HCT116 (cell line): ENCODE measurements around the gene CLSTN3.

Source experiments
- EGR1 ChIP-seq: IDR thresholded peaks from 2 replicates; pipeline ENCODE4 v1.6.1; 2012; ENCODE audit warnings: low read depth
- EZH2 ChIP-seq: fragments of 200-600 bp; sonication (generic); IDR thresholded peaks from 2 replicates; pipeline ENCODE4 v1.6.1; 2017; ENCODE audit warnings: antibody characterized with exemption, mixed run types
- EZH2phosphoT487 ChIP-seq: fragments of 200-600 bp; IDR thresholded peaks from 2 replicates; pipeline ENCODE4 v1.6.1; 2018; ENCODE audit warnings: antibody characterized with exemption, borderline replicate concordance
- FOSL1 ChIP-seq: IDR thresholded peaks from 2 replicates; pipeline ENCODE4 v1.6.1; 2012; ENCODE audit warnings: low read depth
- POLR2A ChIP-seq: IDR thresholded peaks from 2 replicates; pipeline ENCODE4 v1.7.0; 2011; ENCODE audit warnings: borderline replicate concordance; ENCODE audit not compliant: insufficient read depth, insufficient read length; ENCODE audit errors: extremely low read depth
- POLR2AphosphoS5 ChIP-seq: IDR thresholded peaks from 2 replicates; pipeline ENCODE4 v1.6.1; 2011; ENCODE audit warnings: mild to moderate bottlenecking, low read depth, low read length, moderate library complexity
- SIN3A ChIP-seq: IDR thresholded peaks from 2 replicates; pipeline ENCODE4 v1.6.1; 2012; ENCODE audit warnings: low read depth
- SP1 ChIP-seq: IDR thresholded peaks from 2 replicates; pipeline ENCODE4 v1.6.1; 2012; ENCODE audit warnings: low read depth
- YY1 ChIP-seq: IDR thresholded peaks from 2 replicates; pipeline ENCODE4 v1.6.1; 2011; ENCODE audit warnings: low read length, low read depth, moderate library complexity, mild to moderate bottlenecking; ENCODE audit not compliant: insufficient replicate concordance; ENCODE audit errors: extremely low read depth
- ZFX ChIP-seq: fragments of 450-650 bp; IDR thresholded peaks from 2 replicates; pipeline ENCODE4 v1.6.1; 2017
- TF ChIP-seq, protein P1 (sequence below), 3 experiments: fragments of 200-600 bp in 1 of 3; sonication (generic) in 1 of 3; IDR thresholded peaks in 2 of 3; conservative IDR thresholded peaks in 1 of 3; 2 replicates each; pipeline ENCODE4 v1.5.1; 2012 to 2017; ENCODE audit warnings: low read depth in 2 of 3, low read length in 2 of 3, antibody characterized with exemption in 1 of 3, borderline replicate concordance in 1 of 3, control low read depth in 1 of 3, mild to moderate bottlenecking in 1 of 3, mixed read lengths in 1 of 3, mixed run types in 1 of 3, moderate library complexity in 1 of 3; ENCODE audit not compliant: insufficient read depth in 1 of 3
- TF ChIP-seq, protein P2 (sequence below): IDR thresholded peaks from 2 replicates; pipeline ENCODE4 v1.6.1; 2012

DNA sequence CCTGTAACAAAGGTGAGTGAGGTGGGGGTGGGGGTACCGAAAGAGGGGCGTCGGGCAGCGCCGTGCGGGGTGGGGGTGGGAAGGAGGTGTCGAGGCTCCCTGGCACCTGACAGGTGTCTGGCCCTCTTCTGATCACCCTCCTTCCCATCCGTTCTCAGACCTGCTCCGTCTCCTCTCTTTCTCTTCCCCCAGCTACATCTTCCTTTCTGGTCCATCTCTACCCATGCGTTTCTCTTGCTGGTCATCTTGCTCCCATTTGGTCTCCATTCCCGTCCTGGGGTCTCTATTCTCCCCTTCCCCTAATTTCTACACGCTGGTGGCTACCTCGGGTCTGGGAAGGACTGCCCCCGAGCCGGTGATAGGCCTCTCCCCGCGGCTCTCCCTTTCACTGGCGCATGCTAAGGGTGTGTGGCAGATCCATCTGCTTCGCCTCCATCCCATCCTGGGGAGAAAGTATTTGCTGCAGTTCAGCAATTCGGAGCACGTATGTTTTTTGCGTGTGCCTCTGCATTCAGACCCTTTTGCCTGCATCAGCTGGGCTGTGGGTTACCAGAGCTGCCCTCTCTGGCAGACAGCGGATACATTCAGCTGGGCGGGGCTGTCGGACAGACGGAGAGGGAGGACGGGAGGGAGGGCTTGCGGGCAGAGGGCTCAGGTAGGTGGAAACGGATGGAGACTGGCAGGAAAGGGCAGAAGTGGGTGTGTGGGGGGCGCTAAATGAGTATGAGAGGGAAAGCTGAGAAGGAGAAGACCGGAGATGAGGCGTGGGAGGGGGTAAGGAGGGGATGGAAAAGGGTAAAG is 730 bp downstream of the CLSTN3 start:
- TF ChIP-seq ZFX (no peak), EGR1 (no peak), EZH2 (no peak), POLR2AphosphoS5 (no peak), SP1 (no peak), POLR2A (no peak), EZH2phosphoT487 (no peak), FOSL1 (no peak), YY1 (no peak), SIN3A (no peak)
- TF ChIP-seq, protein P1, sequence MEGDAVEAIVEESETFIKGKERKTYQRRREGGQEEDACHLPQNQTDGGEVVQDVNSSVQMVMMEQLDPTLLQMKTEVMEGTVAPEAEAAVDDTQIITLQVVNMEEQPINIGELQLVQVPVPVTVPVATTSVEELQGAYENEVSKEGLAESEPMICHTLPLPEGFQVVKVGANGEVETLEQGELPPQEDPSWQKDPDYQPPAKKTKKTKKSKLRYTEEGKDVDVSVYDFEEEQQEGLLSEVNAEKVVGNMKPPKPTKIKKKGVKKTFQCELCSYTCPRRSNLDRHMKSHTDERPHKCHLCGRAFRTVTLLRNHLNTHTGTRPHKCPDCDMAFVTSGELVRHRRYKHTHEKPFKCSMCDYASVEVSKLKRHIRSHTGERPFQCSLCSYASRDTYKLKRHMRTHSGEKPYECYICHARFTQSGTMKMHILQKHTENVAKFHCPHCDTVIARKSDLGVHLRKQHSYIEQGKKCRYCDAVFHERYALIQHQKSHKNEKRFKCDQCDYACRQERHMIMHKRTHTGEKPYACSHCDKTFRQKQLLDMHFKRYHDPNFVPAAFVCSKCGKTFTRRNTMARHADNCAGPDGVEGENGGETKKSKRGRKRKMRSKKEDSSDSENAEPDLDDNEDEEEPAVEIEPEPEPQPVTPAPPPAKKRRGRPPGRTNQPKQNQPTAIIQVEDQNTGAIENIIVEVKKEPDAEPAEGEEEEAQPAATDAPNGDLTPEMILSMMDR (IDR thresholded peaks at IDR 0.05 in 2 of 3, conservative IDR thresholded peaks at IDR 0.05 in 1 of 3; ENCODE audit: borderline replicate concordance in 1 of 3, insufficient read depth in 1 of 3, low read depth in 2 of 3, low read length in 2 of 3): no peak
- TF ChIP-seq, protein P2, sequence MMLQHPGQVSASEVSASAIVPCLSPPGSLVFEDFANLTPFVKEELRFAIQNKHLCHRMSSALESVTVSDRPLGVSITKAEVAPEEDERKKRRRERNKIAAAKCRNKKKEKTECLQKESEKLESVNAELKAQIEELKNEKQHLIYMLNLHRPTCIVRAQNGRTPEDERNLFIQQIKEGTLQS: no peak
